Left lung (tissue), 10 donors: ENCODE results near the gene RBBP5. TPM values are rescaled to one million over a fixed set of nuclear protein-coding genes. Genes with fewer than 3 reads are reported as not detected.
A peak's percentile ranks its signal among the peaks of the same experiment; 100 is the strongest.

Source experiments
- ATAC-seq: fragments of 200-7000 bp; cut with Tn5 transposase; one replicate; pipeline ENCODE4 v1.9.1; 2020; ENCODE audit warnings: moderate library complexity
- DNase-seq, 4 donors: peaks; one replicate each; pipeline ENCODE4 v3.0.0-alpha.2; 2013 to 2020
- H3K27ac ChIP-seq, 2 donors: fragments of 200-600 bp; sonication (generic) in 1 of 2; one replicate each; pipeline versions ENCODE4 v1.5.0 to v1.8.0; 2020 to 2021
- H3K27me3 ChIP-seq, 2 donors: fragments of 200-600 bp; sonication (generic) in 1 of 2; one replicate each; pipeline versions ENCODE4 v1.5.0 to v1.8.0; 2020 to 2021
- H3K36me3 ChIP-seq, 2 donors: fragments of 200-600 bp; sonication (generic) in 1 of 2; one replicate each; pipeline versions ENCODE4 v1.5.0 to v1.8.0; 2020 to 2021
- H3K4me1 ChIP-seq, 2 donors: fragments of 200-600 bp; one replicate each; pipeline ENCODE4 v1.8.0; 2021
- H3K4me3 ChIP-seq, 2 donors: fragments of 200-600 bp; sonication (generic) in 1 of 2; one replicate each; pipeline versions ENCODE4 v1.5.0 to v1.8.0; 2020 to 2021; ENCODE audit warnings: mild to moderate bottlenecking in 1 of 2
- H3K9me3 ChIP-seq, 2 donors: fragments of 200-600 bp; sonication (generic) in 1 of 2; one replicate each; pipeline versions ENCODE4 v1.5.0 to v1.8.0; 2020 to 2021
- CTCF ChIP-seq, 2 donors: fragments of 200-600 bp; sonication (generic) in 1 of 2; IDR thresholded peaks; one replicate each; pipeline versions ENCODE4 v1.5.0 to v1.8.0; 2021; ENCODE audit warnings: antibody characterized with exemption in 2 of 2
- intact Hi-C, 2 donors: fragments of 100-400 bp; cut with DNase I; formaldehyde crosslinking; loops; one replicate each; pipeline versions ENCODE4 v1.11.2 to v1.14.2; 2022
- polyA plus RNA-seq, 6 donors: library from polyadenylated mRNA; unstranded; fragments of 120-200 nt; gene quantifications; one replicate each; pipeline ENCODE4 v1.2.1, GENCODE V29; 2013; ENCODE audit not compliant: insufficient read length in 6 of 6
- total RNA-seq, 2 donors: library from RNA; stranded (reverse); fragmentation: NEBNext Ultra II Directional; extraction: Animal tissue kit (Norgen Biotek cat#: 25700); gene quantifications; one replicate each; pipeline ENCODE4 v1.2.1, GENCODE V29; 2021
- donor health status: DM: no; HTN: yes; CAD: no.
- donor health status: DM: no; HTN: no; CAD: no.

RBBP5 gene
- total and polyA plus RNA-seq, 8 donors = 14.9 to 21.3 (median 20.2) TPM

- H3K9me3 ChIP-seq = no peaks in the 10 kb centered on the region
Measured at GRCh38 chr1:205052690-205053089, 69.1 kb downstream of the RBBP5 start.

GRCh38 chr1:205049479-205049878, 72.3 kb downstream of the RBBP5 start:
- H3K4me1 ChIP-seq = no peaks in the 10 kb centered on the region
- H3K4me3 ChIP-seq = no peak overlapping the region
- DNase-seq (no peak), ATAC-seq (no peak)
- intact Hi-C loops = no loop called here
- H3K27ac ChIP-seq = no peak overlapping the region
- H3K36me3 ChIP-seq = no peaks in the 10 kb centered on the region
- H3K27me3 ChIP-seq = peaks cover 11 to 58% of the 10 kb centered on the region in 2 donors
- no peaks in the 10 kb centered on the region for H3K9me3 ChIP-seq
- no peak for TF ChIP-seq CTCF (IDR thresholded peaks at IDR 0.05)

More at GRCh38 chr1:205052690-205053089, 69.1 kb downstream of the RBBP5 start:
- no peaks in the 10 kb centered on the region for H3K36me3 ChIP-seq
- peak in 1 of 4 donors; percentile 43 for DNase-seq
- intact Hi-C loops = no loop called here
- ATAC-seq = no peak
- H3K27ac ChIP-seq = no peak overlapping the region
- peaks cover 0 to 27% of the 10 kb centered on the region in 2 donors for H3K27me3 ChIP-seq
- H3K4me1 ChIP-seq = no peaks in the 10 kb centered on the region
- H3K4me3 ChIP-seq = no peak overlapping the region
- no peak for TF ChIP-seq CTCF (IDR thresholded peaks at IDR 0.05)

- no peak overlapping the region for H3K4me3 ChIP-seq
- no peaks in the 10 kb centered on the region for H3K9me3 ChIP-seq
- peaks cover 22 to 61% of the 10 kb centered on the region in 2 donors for H3K27me3 ChIP-seq
- intact Hi-C loops = no loop called here
- H3K36me3 ChIP-seq = no peaks in the 10 kb centered on the region
- no peak for TF ChIP-seq CTCF (IDR thresholded peaks at IDR 0.05)
- no peak for DNase-seq
- H3K27ac ChIP-seq = no peak overlapping the region
- ATAC-seq = no peak
- no peaks in the 10 kb centered on the region for H3K4me1 ChIP-seq
Measured at GRCh38 chr1:205048382-205048781, 73.4 kb downstream of the RBBP5 start.

- Histone ChIP-seq H3K4me3 (no peak overlapping the region), H3K9me3 (no peaks in the 10 kb centered on the region), H3K27me3 (peaks cover 28 to 65% of the 10 kb centered on the region in 2 donors), H3K27ac (no peak overlapping the region), H3K4me1 (no peaks in the 10 kb centered on the region), H3K36me3 (no peaks in the 10 kb centered on the region)
- intact Hi-C loops = no loop called here
- DNase-seq = no peak
- TF ChIP-seq CTCF (IDR thresholded peaks at IDR 0.05) = no peak
- ATAC-seq = no peak
Measured at GRCh38 chr1:205047764-205048231, 74.0 kb downstream of the RBBP5 start.

- H3K9me3 ChIP-seq = no peaks in the 10 kb centered on the region
- no peaks in the 10 kb centered on the region for H3K36me3 ChIP-seq
- no peak overlapping the region for H3K27ac ChIP-seq
- intact Hi-C loops = no loop called here
- DNase-seq (no peak), ATAC-seq (no peak)
- peaks cover 36 to 67% of the 10 kb centered on the region in 2 donors for H3K27me3 ChIP-seq
- H3K4me1 ChIP-seq = no peaks in the 10 kb centered on the region
- no peak overlapping the region for H3K4me3 ChIP-seq
- no peak for TF ChIP-seq CTCF (IDR thresholded peaks at IDR 0.05)
Measured at GRCh38 chr1:205046870-205047269, 74.9 kb downstream of the RBBP5 start.
